Suprapubic skin (tissue), 3 donors: ENCODE data around the gene WWC2.

ENCODE experiments used
- CTCF ChIP-seq, 2 donors: fragments of 200-600 bp in 1 of 2; fragments of 450-650 bp in 1 of 2; sonication (generic) in 1 of 2; IDR thresholded peaks; one replicate each; pipeline ENCODE4 v1.5.1; 2016 to 2019; ENCODE audit warnings: antibody characterized with exemption in 2 of 2, mild to moderate bottlenecking in 1 of 2, moderate library complexity in 1 of 2
- POLR2A ChIP-seq, 2 donors: fragments of 450-650 bp; IDR thresholded peaks; one replicate each; pipeline ENCODE4 v1.6.1; 2017; ENCODE audit warnings: antibody characterized with exemption in 2 of 2, mild to moderate bottlenecking in 2 of 2, moderate library complexity in 2 of 2

DNA sequence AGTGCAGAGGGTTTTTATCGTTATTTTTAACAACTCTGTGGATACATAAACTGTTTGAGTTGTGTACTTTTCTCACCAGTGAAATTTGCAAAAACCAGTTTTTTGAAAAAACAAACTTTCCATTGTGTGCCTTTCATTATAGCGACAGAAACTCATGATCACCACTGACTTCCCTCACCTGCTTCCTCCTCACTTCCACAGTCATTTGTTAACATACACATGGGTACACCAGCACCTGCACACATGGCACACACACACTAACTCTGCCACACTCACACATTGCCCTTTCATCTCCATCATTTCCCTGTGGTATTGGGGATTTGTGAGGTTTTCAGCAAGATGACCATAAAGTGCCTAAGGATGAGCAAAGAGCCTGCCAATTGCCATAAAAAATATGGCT, 200.4 kb downstream of the WWC2 start:
- TF ChIP-seq CTCF (IDR thresholded peaks at IDR 0.05) (no peak), POLR2A (IDR thresholded peaks at IDR 0.05) (no peak)
